ENCODE measurements around the gene TXNL4B. TPM values are rescaled to one million over a fixed set of nuclear protein-coding genes. Genes with fewer than 3 reads are reported as not detected.
"Not testable (repeated sequence)": the region's sequence is repeated elsewhere in the genome, so short reads cannot be mapped to it uniquely, and the experiment has no call there.

TXNL4B gene
- total and polyA plus RNA-seq, 2 donors (not counting 1 experiment from before 2014, with no cell fraction given): 9.9 to 16.1 TPM

GRCh38 chr16:72075067-72075466 is 18.4 kb downstream of the TXNL4B start:
- not testable (repeated sequence) for H3K79me2 ChIP-seq (ENCODE audit: control insufficient read depth, insufficient read depth, low read length)

GRCh38 chr16:72073560-72074230 is 19.7 kb downstream of the TXNL4B start:
- no peak overlapping the region for H3K27ac Mint-ChIP-seq
- Histone ChIP-seq H3K9me3 (ENCODE audit: control extremely low read depth in 1 of 3, control insufficient read depth in 2 of 3, insufficient read depth in 1 of 3, low read length in 2 of 3) (no peaks in the 10 kb centered on the region), H3K36me3 (replicated peaks in 1 of 2; ENCODE audit: control extremely low read depth in 1 of 2, control insufficient read depth in 1 of 2, extremely low read depth in 1 of 2, insufficient read depth in 2 of 2, low read length in 1 of 2) (peaks cover 0 to 5% of the 10 kb centered on the region in 2 experiments), H2AFZ (ENCODE audit: insufficient read depth, low read depth, low read length, poor library complexity, severe bottlenecking) (no peak overlapping the region), H3K79me2 (ENCODE audit: control insufficient read depth, insufficient read depth, low read length) (no peaks in the 10 kb centered on the region), H3K4me2 (replicated peaks; ENCODE audit: low read depth, low read length, poor library complexity, severe bottlenecking) (no peak overlapping the region), H3K27ac (ENCODE audit: low read length in 2 of 2) (no peak overlapping the region), H3K9ac (ENCODE audit: low read length) (no peak overlapping the region), H3K4me1 (ENCODE audit: control insufficient read depth in 2 of 2, insufficient read depth in 2 of 2, low read length in 2 of 2) (no peaks in the 10 kb centered on the region), H3K4me3 (ENCODE audit: control extremely low read depth in 1 of 5, extremely low read depth in 1 of 5, insufficient read depth in 1 of 5, low read depth in 2 of 5, low read length in 4 of 5) (no peak overlapping the region), H4K20me1 (ENCODE audit: control insufficient read depth, insufficient read depth, low read length, poor library complexity, severe bottlenecking) (no peaks in the 10 kb centered on the region), H3K27me3 (replicated peaks in 1 of 4; ENCODE audit: control extremely low read depth in 1 of 4, control insufficient read depth in 3 of 4, insufficient read depth in 4 of 4, low read length in 3 of 4) (no peaks in the 10 kb centered on the region)
- no peaks in the 10 kb centered on the region for H3K4me1 Mint-ChIP-seq
- intact Hi-C loops (cut with micrococcal nuclease): no loop called here
- ChIA-PET POLR2A (no interaction called here), CTCF (interaction anchor here (0.6 kb wide), 1 partner anchor 14 kb away, joined by 4 read pairs; no protein-coding TSS in a partner anchor)
- no peaks in the 10 kb centered on the region for H3K9me3 Mint-ChIP-seq (ENCODE audit: insufficient read depth)
- WGBS (ENCODE audit: insufficient coverage): 93% methylated on average over 7 of the region's 8 CpGs
- DNase-seq: no peak
- ATAC-seq (ENCODE audit: low read depth): no peak
- no peaks in the 10 kb centered on the region for H3K27me3 Mint-ChIP-seq
- no peak overlapping the region for H3K4me3 Mint-ChIP-seq
- TF ChIP-seq CTCF (IDR thresholded peaks at IDR 0.05) (no peak), EZH2 (IDR thresholded peaks at IDR 0.05; ENCODE audit: borderline replicate concordance, insufficient read depth, low read depth, low read length, poor library complexity, severe bottlenecking) (no peak)

More at GRCh38 chr16:72075067-72075466, 18.4 kb downstream of the TXNL4B start:
- POLR2A ChIA-PET; H3K27me3 ChIP-seq (replicated peaks in 1 of 4; ENCODE audit: control extremely low read depth in 1 of 4, control insufficient read depth in 3 of 4, insufficient read depth in 4 of 4, low read length in 3 of 4); CTCF ChIA-PET; H3K4me1 ChIP-seq (ENCODE audit: control insufficient read depth in 2 of 2, insufficient read depth in 2 of 2, low read length in 2 of 2); H3K27ac ChIP-seq (ENCODE audit: low read length in 2 of 2); H3K36me3 ChIP-seq (replicated peaks in 1 of 2; ENCODE audit: control extremely low read depth in 1 of 2, control insufficient read depth in 1 of 2, extremely low read depth in 1 of 2, insufficient read depth in 2 of 2, low read length in 1 of 2); H3K9ac ChIP-seq (ENCODE audit: low read length); H3K4me2 ChIP-seq (replicated peaks; ENCODE audit: low read depth, low read length, poor library complexity, severe bottlenecking); H3K27ac Mint-ChIP-seq; intact Hi-C loops (cut with micrococcal nuclease); H3K4me3 ChIP-seq (ENCODE audit: control extremely low read depth in 1 of 5, extremely low read depth in 1 of 5, insufficient read depth in 1 of 5, low read depth in 2 of 5, low read length in 4 of 5); H3K27me3 Mint-ChIP-seq; ATAC-seq (ENCODE audit: low read depth); H3K4me3 Mint-ChIP-seq; H3K4me1 Mint-ChIP-seq; H3K9me3 ChIP-seq (ENCODE audit: control extremely low read depth in 1 of 3, control insufficient read depth in 2 of 3, insufficient read depth in 1 of 3, low read length in 2 of 3); DNase-seq; H3K9me3 Mint-ChIP-seq (ENCODE audit: insufficient read depth); H2AFZ ChIP-seq (ENCODE audit: insufficient read depth, low read depth, low read length, poor library complexity, severe bottlenecking); H4K20me1 ChIP-seq (ENCODE audit: control insufficient read depth, insufficient read depth, low read length, poor library complexity, severe bottlenecking): not testable (repeated sequence)
- 92% methylated on average over 1 of the region's 6 CpGs for WGBS (ENCODE audit: insufficient coverage)
